Lung (tissue), 12 donors: ENCODE results near the gene SEC14L1. TPM values are rescaled to one million over a fixed set of nuclear protein-coding genes. Genes with fewer than 3 reads are reported as not detected.

Experiments used
- ATAC-seq: fragments of 200-7000 bp; cut with Tn5 transposase; one replicate; pipeline ENCODE4 v1.9.1; 2020; ENCODE audit warnings: moderate number of reproducible peaks; ENCODE audit not compliant: insufficient read depth, low FRiP score
- DNase-seq, 3 donors: peaks; one replicate each; pipeline ENCODE4 v3.0.0-alpha.2; 2013 to 2017
- H3K27ac ChIP-seq, 2 donors: one replicate each; pipeline ENCODE4 v1.5.1; 2013; ENCODE audit warnings: mild to moderate bottlenecking in 2 of 2, moderate library complexity in 2 of 2, control low read depth in 1 of 2, inconsistent platforms in 1 of 2, low read depth in 1 of 2, low read length in 1 of 2
- H3K27me3 ChIP-seq, 3 donors: one replicate each; pipeline ENCODE4 v1.5.1; 2013; ENCODE audit warnings: low read length in 2 of 3; ENCODE audit not compliant: control insufficient read depth in 3 of 3, insufficient read depth in 3 of 3
- H3K36me3 ChIP-seq, 4 donors: one replicate each; pipeline ENCODE4 v1.5.1; 2013; ENCODE audit warnings: low read length in 4 of 4, mild to moderate bottlenecking in 1 of 4, moderate library complexity in 1 of 4; ENCODE audit not compliant: control insufficient read depth in 4 of 4, insufficient read depth in 4 of 4
- H3K4me1 ChIP-seq, 5 donors: one replicate each; pipeline ENCODE4 v1.5.1; 2013; ENCODE audit warnings: low read length in 5 of 5, mild to moderate bottlenecking in 2 of 5, moderate library complexity in 1 of 5; ENCODE audit not compliant: control insufficient read depth in 5 of 5, insufficient read depth in 5 of 5
- H3K4me3 ChIP-seq: one replicate; pipeline ENCODE4 v1.5.1; 2013; ENCODE audit warnings: mild to moderate bottlenecking, control low read depth, moderate library complexity
- H3K9ac ChIP-seq, 2 donors: one replicate each; pipeline ENCODE4 v1.5.1; 2013; ENCODE audit warnings: low read length in 2 of 2, control low read depth in 1 of 2; ENCODE audit not compliant: insufficient read depth in 1 of 2
- H3K9me3 ChIP-seq, 4 donors: one replicate each; pipeline ENCODE4 v1.5.1; 2013; ENCODE audit warnings: low read length in 3 of 4, mild to moderate bottlenecking in 1 of 4, moderate library complexity in 1 of 4; ENCODE audit not compliant: control insufficient read depth in 4 of 4, insufficient read depth in 3 of 4
- WGBS, 2 donors: extraction: QIAGEN DNeasy Blood & Tissue Kit; methylation state at CpG; one replicate each; pipeline ENCODE4 v1.1.7; 2013; 5-methylcytosine and 5-hydroxymethylcytosine counted together
- polyA plus RNA-seq, 2 donors: library from polyadenylated mRNA; stranded (reverse); fragments of 200-250 nt; gene quantifications; one replicate each; pipeline ENCODE4 v1.2.1, GENCODE V29; 2013
- total RNA-seq, 2 donors: library from RNA; depleted of rRNA in 1 of 2; stranded (reverse); fragments of >200 nt in 1 of 2; gene quantifications; one replicate each; pipeline ENCODE4 v1.2.1, GENCODE V29; 2014 to 2021
- TF ChIP-seq, protein P1 (sequence below): IDR thresholded peaks from 2 replicates; pipeline ENCODE4 v1.5.1; 2012; ENCODE audit warnings: mild to moderate bottlenecking; ENCODE audit errors: control extremely low read depth, extremely low read depth
- donor health status: control.
- donor health status: control.
- donor health status: Bipolar disorder and iron deficiency.
- donor health status: healthy.
- donor health status: DM: yes; HTN: yes; CAD: no.

SEC14L1 gene
- total and polyA plus RNA-seq, 4 donors, result 41.6 to 171 (median 135) TPM

DNA sequence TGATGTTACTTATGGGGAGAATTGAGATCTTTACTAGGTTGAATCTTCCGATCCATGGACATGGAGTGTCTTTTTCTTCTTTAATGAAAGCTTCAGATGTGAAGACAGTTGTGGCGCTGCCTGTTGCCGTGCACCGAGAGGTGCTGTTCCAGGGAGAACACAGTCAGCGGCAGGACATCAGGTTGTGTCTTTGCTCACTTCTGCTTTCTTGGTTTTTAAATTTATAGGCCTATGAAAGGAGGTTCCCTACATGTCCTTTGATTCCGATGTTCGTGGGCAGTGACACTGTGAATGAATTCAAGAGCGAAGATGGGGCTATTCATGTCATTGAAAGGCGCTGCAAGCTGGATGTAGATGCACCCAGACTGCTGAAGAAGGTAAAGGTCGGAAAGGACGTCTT is 49.8 kb downstream of the SEC14L1 start:
- Histone ChIP-seq H3K4me3 (no peak overlapping the region), H3K9me3 (no peaks in the 10 kb centered on the region), H3K9ac (no peak overlapping the region), H3K4me1 (peaks cover 0 to 12% (median 4%) of the 10 kb centered on the region in 5 donors), H3K36me3 (peaks cover 6 to 26% (median 15%) of the 10 kb centered on the region in 4 donors), H3K27ac (no peak overlapping the region), H3K27me3 (no peaks in the 10 kb centered on the region)
- TF ChIP-seq, protein P1, sequence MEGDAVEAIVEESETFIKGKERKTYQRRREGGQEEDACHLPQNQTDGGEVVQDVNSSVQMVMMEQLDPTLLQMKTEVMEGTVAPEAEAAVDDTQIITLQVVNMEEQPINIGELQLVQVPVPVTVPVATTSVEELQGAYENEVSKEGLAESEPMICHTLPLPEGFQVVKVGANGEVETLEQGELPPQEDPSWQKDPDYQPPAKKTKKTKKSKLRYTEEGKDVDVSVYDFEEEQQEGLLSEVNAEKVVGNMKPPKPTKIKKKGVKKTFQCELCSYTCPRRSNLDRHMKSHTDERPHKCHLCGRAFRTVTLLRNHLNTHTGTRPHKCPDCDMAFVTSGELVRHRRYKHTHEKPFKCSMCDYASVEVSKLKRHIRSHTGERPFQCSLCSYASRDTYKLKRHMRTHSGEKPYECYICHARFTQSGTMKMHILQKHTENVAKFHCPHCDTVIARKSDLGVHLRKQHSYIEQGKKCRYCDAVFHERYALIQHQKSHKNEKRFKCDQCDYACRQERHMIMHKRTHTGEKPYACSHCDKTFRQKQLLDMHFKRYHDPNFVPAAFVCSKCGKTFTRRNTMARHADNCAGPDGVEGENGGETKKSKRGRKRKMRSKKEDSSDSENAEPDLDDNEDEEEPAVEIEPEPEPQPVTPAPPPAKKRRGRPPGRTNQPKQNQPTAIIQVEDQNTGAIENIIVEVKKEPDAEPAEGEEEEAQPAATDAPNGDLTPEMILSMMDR, result no peak
- ATAC-seq (no peak), DNase-seq (no peak)
- WGBS, 2 donors, result 70 to 81% methylated on average over 11 of the region's 11 CpGs

DNA sequence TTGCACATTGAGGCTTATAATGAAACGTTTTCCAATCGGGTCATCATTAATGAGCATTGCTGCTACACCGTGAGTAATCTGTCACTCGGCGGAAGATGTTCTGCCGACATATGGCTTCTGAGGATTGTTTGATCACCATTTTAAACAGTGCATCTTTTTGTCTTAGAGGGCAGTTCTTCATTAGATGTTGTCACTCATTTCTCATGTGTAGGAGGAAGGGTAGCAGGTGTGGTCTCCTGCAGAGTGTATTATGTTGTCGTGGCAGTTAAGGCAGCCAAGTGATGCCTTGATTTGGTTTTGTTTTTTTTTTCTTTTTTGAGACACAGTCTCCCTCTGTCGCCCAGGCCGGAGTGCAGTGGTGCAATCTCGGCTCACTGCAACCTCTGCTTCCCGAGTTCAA is 50.5 kb downstream of the SEC14L1 start:
- Histone ChIP-seq H3K4me1 (peaks cover 0 to 8% (median 2%) of the 10 kb centered on the region in 5 donors), H3K36me3 (peaks cover 11 to 31% (median 21%) of the 10 kb centered on the region in 4 donors), H3K27me3 (no peaks in the 10 kb centered on the region), H3K27ac (no peak overlapping the region), H3K4me3 (no peak overlapping the region), H3K9ac (no peak overlapping the region), H3K9me3 (no peaks in the 10 kb centered on the region)
- ATAC-seq, result no peak
- DNase-seq, result no peak
- WGBS, 2 donors, result 79 to 86% methylated on average over 11 of the region's 11 CpGs
- TF ChIP-seq, protein P1, result no peak

DNA sequence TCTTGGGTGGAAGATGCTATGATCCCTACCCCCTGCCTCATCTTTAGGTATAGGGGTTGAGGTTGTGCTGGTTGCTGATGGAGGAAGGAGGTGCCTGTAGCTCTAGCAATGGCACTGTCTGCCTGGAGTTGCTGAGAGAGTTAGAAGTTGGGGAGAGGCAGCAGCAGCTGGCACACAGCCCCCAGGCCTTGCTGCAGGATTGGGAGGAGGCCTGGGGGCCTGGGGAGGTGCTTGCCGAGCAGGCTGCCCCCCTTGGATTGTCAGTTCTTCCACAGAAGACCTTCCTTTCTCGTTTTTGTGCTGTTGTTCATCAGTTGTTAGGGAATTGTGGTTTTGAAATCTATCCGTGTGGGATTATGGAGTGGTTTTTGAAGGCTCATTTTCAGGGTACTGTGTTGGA is 52.9 kb downstream of the SEC14L1 start:
- Histone ChIP-seq H3K27ac (peak overlapping the region in 1 of 2 donors; percentile 17), H3K4me1 (peaks cover 0 to 6% (median 0%) of the 10 kb centered on the region in 5 donors), H3K27me3 (no peaks in the 10 kb centered on the region), H3K4me3 (no peak overlapping the region), H3K36me3 (peaks cover 17 to 38% (median 32%) of the 10 kb centered on the region in 4 donors), H3K9ac (no peak overlapping the region), H3K9me3 (no peaks in the 10 kb centered on the region)
- no peak for ATAC-seq
- 79 to 83% methylated on average over 3 of the region's 3 CpGs for WGBS, 2 donors
- TF ChIP-seq, protein P1, result no peak
- DNase-seq, result no peak

DNA sequence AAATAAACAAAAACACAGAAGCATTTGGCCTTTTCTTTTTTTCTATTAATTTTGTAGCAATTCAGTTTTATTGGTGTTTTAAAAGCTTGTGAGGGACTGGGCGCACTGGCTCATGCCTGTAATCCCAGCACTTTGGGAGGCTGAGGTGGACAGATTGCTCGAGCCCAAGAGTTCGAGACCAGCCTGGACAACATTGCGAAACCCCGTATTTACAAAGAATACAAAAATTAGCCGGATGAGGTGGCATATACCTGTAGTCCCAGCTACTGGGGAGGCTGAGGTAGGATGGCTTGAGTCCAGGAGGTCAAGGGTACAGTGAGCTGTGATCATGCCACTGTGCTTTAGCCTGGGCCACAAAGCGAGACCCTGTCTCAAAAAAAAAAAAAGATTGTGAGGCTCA is 53.4 kb downstream of the SEC14L1 start:
- Histone ChIP-seq H3K9me3 (no peaks in the 10 kb centered on the region), H3K4me3 (no peak overlapping the region), H3K4me1 (peaks cover 0 to 5% (median 0%) of the 10 kb centered on the region in 5 donors), H3K36me3 (peaks cover 17 to 41% (median 34%) of the 10 kb centered on the region in 4 donors), H3K9ac (no peak overlapping the region), H3K27ac (no peak overlapping the region), H3K27me3 (no peaks in the 10 kb centered on the region)
- no peak for DNase-seq
- TF ChIP-seq, protein P1, result no peak
- 94 to 95% methylated on average over 7 of the region's 7 CpGs for WGBS, 2 donors
- no peak for ATAC-seq
